LNCaP clone FGC (cell line): ENCODE measurements around the gene RHBDL1.

Source experiments
- DNase-seq: peaks from one replicate; pipeline ENCODE4 v3.0.0-alpha.2; 2011; ENCODE audit warnings: low read depth
- H3K4me3 ChIP-seq: 2 replicates; pipeline ENCODE4 v1.5.1; 2011; ENCODE audit warnings: mild to moderate bottlenecking, low read depth, low read length, control low read depth
- TF ChIP-seq, protein P1 (sequence below): IDR thresholded peaks from 2 replicates; pipeline ENCODE4 v1.5.1; 2012; ENCODE audit warnings: mild to moderate bottlenecking; ENCODE audit not compliant: control insufficient read depth, insufficient read depth; ENCODE audit errors: extremely low read depth

RHBDL1 gene

DNA sequence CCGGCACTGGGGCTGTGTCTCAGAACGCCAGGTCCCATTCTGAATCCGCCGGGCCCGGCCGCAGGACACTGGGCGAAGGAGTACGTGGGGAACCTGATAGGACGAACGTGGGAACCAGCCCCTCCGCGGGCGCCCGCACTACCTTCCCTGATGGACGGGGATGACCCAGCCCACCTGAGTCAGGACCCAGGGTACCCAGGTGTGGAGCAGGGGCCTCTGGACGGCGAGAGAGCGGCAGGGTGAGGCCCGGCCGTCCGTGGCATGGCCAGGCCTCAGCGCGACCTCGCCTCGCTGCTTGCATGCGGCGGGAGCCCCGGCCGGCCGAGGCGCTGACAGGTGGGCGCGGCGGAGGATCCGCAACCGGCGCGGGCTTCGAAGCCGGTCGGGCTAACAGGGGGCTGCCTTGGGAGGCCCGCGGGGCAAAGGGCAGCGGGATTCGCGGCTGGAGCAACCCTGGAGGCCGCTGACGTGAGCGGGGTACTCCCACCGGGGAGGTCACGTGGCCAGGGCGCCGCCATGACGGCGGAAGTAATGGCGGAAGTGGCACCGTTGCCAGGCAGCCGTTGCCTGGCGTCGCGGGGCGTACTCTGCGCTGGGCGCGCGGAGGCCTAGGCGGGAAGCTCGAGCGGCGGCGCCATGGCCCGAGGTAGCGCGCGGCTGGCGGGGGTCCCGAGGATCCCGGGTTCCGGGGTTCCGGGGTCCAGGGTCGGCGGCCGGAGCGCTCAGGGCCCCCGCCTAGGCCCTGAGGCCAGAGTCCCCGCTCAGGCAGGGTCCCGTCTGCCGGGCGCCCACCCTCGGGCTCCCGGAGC, 26.5 kb upstream of the RHBDL1 start, which contains the start of gene WDR90:
TSS of gene WDR90 (plus strand) at position 585 of the 809 bp plus-strand sequence. CDS start at position 637, 52 bp downstream.
- TF ChIP-seq, protein P1, sequence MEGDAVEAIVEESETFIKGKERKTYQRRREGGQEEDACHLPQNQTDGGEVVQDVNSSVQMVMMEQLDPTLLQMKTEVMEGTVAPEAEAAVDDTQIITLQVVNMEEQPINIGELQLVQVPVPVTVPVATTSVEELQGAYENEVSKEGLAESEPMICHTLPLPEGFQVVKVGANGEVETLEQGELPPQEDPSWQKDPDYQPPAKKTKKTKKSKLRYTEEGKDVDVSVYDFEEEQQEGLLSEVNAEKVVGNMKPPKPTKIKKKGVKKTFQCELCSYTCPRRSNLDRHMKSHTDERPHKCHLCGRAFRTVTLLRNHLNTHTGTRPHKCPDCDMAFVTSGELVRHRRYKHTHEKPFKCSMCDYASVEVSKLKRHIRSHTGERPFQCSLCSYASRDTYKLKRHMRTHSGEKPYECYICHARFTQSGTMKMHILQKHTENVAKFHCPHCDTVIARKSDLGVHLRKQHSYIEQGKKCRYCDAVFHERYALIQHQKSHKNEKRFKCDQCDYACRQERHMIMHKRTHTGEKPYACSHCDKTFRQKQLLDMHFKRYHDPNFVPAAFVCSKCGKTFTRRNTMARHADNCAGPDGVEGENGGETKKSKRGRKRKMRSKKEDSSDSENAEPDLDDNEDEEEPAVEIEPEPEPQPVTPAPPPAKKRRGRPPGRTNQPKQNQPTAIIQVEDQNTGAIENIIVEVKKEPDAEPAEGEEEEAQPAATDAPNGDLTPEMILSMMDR, result no peak
- DNase-seq, result peak; percentile 86

DNA sequence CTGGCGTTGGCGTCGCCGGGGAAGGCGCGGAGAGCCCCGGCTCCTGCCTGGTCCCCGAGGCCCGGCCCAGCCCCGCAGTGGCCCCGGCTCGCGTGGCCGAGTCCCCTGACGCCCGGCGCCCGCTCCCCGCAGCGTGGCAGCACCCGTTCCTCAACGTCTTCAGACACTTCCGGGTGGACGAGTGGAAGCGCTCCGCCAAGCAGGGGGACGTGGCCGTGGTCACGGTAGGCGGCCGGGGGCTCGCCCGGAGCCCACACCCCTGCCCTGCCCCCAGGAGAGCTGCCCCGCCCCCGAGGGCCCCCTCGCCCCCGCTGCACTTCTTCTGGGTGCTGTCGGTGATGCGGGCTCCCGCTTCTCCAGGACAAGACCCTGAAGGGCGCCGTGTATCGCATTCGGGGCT, 25.8 kb upstream of the RHBDL1 start:
- no peak for DNase-seq
- TF ChIP-seq, protein P1, result no peak
- peak overlapping the region; percentile 75 for H3K4me3 ChIP-seq

More for the DNA sequence above, 26.5 kb upstream of the RHBDL1 start, which contains the start of gene WDR90:
- peak within 1 kb of the TSS; percentile 75 for H3K4me3 ChIP-seq

DNA sequence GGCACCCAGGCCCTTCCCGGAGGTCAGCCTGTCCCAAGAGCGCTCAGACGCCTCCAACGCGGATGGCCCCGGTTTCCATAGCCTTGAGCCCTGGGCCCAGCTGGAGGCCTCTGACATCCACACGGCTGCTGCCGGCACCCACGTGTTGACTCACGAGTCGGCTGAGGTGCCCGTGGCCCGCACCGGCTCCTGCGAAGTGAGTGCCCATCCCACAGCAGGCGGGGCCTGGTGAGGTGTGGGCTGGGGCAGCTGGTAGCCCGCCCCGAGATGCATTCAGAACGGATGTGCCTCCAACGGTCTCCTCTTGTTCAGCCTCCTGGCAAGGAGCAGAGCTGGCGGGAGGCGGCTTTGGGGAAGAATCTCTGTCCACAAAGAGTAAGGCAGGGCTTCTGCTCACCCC, 23.6 kb upstream of the RHBDL1 start:
- TF ChIP-seq, protein P1, result no peak
- H3K4me3 ChIP-seq, result no peak overlapping the region
- DNase-seq, result no peak

DNA sequence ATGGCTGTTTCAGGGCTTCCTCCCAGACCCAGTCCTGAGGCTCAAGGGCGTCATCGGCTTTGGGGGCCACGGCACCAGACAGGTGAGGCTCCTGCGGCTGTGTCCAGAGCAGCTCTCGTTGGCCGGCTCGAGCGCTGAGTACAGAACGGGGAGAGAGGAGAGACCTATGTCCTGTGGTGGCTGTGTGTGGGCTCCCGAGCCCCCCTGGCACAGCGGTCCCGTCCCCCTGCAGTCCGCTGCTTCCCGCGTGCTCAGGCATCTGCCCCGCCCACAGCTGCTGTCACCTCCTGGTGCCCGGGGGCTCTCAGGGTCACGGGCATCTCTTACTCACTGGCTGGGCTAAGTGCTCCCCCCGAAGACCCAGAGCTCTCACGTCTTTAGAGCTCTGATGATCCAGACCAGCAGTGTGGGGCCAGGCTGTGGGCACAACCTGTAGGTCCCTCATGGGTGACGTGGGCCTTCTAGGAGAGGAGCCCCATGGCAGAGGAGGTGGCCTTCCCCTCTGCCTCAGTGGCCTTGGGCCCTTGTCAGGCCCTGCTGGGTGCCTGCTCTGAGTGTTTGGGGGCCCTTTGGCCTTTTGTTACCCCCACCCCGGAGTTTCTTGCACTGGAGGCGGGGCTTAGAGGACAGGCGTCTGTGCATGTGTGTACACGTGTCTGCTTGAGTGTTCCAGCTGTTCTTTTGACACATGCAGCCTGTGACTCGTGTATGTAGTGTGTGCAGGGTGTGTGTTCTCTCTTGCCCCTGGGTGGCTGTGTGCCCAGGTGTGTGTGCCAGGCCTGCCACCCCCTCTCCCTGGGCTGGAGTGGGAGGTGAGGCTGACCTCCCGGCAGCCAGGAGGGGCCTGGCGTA, 22.8 kb upstream of the RHBDL1 start:
- no peak for DNase-seq
- TF ChIP-seq, protein P1, result no peak

DNA sequence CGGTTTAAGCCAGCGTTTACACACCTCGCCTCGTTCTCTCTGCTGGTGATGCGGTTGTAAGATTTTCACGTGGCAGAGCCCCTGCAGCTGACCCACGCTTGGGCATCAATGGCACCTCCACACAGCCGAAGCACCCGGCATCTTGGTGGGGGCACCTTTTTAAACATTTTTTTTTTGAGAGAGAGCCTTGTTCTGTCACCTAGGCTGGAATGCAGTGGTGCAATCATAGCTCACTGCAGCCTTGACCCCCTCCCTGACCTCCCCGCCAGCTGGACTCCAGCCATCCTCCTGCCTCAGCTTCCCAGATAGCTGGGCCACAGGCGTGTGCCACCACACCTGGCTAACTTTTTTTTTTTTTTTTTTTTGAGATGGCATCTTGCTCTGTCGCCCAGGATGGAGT, 21.4 kb upstream of the RHBDL1 start:
- H3K4me3 ChIP-seq, result no peak overlapping the region
- DNase-seq, result no peak
- TF ChIP-seq, protein P1, result no peak

More for the DNA sequence above, 22.8 kb upstream of the RHBDL1 start:
- no peak overlapping the region for H3K4me3 ChIP-seq

DNA sequence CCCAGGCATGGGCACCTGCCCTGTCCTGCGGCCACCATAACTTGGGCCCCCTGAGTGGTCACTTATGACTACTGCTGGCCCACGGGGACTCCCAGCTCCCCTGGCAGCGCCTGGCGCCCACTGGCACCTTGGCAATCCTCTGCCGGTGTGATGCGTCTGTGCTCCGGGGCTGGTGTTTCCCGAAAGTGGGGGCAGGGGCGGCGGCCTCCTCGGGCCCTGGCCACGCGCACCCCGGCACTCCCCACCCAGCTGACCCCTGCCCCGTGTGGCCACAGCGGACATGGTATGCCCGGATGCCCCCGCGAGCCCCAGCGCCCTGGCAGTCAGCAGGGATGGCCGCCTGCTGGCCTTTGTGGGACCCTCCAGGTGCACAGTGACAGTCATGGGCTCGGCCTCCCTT, 18.0 kb upstream of the RHBDL1 start:
- no peak for DNase-seq
- no peak overlapping the region for H3K4me3 ChIP-seq
- TF ChIP-seq, protein P1, result no peak
